Large intestine (tissue), 3 donors: ENCODE measurements around the gene GNG12. TPM values are rescaled to one million over a fixed set of nuclear protein-coding genes. Genes with fewer than 3 reads are reported as not detected.

Experiments used
- DNase-seq, 2 donors: peaks; one replicate each; pipeline versions ENCODE4 v3.0.0 to v3.0.0-alpha.2; 2013
- H3K27ac ChIP-seq: one replicate; pipeline ENCODE4 v1.5.1; 2013; ENCODE audit warnings: low read length
- H3K27me3 ChIP-seq: 2 replicates; pipeline ENCODE4 v1.6.1; 2013; ENCODE audit warnings: low read length; ENCODE audit not compliant: control insufficient read depth, insufficient read depth
- H3K36me3 ChIP-seq: 2 replicates; pipeline ENCODE4 v1.6.1; 2013; ENCODE audit warnings: low read length; ENCODE audit not compliant: control insufficient read depth, insufficient read depth
- H3K4me1 ChIP-seq: one replicate; pipeline ENCODE4 v1.6.1; 2013; ENCODE audit warnings: low read length; ENCODE audit not compliant: control insufficient read depth, insufficient read depth
- H3K4me3 ChIP-seq: one replicate; pipeline ENCODE4 v1.5.1; 2013; ENCODE audit warnings: low read length
- H3K9me3 ChIP-seq: one replicate; pipeline ENCODE4 v1.6.1; 2013; ENCODE audit warnings: mild to moderate bottlenecking, low read depth, low read length, moderate library complexity; ENCODE audit not compliant: control insufficient read depth
- WGBS: methylation state at CpG from one replicate; pipeline ENCODE4 v1.1.5; 2013; ENCODE audit warnings: low lambda C conversion rate; ENCODE audit not compliant: insufficient coverage; 5-methylcytosine and 5-hydroxymethylcytosine counted together
- polyA plus RNA-seq: library from polyadenylated mRNA; unstranded; fragments of 120-200 nt; gene quantifications from one replicate; pipeline ENCODE4 v1.2.1, GENCODE V29; 2013

GNG12 gene
- polyA plus RNA-seq, 1 donor, result 120 TPM

- Histone ChIP-seq H3K27me3 (no peaks in the 10 kb centered on the region), H3K27ac (peak overlapping the region; percentile 96), H3K36me3 (no peaks in the 10 kb centered on the region), H3K4me3 (no peak overlapping the region), H3K4me1 (peaks cover 70% of the 10 kb centered on the region), H3K9me3 (no peaks in the 10 kb centered on the region)
- DNase-seq, result peak in 1 of 2 donors; percentile 63
- WGBS, result no CpG with 5 or more reads among the region's 1 CpG
Observed at GRCh38 chr1:67817319-67817718, 15.9 kb downstream of the GNG12 start.

- no peaks in the 10 kb centered on the region for H3K36me3 ChIP-seq
- no CpG with 5 or more reads among the region's 6 CpGs for WGBS
- no peaks in the 10 kb centered on the region for H3K9me3 ChIP-seq
- peaks cover 71% of the 10 kb centered on the region for H3K4me1 ChIP-seq
- H3K27ac ChIP-seq, result peak overlapping the region; percentile 96
- no peak for DNase-seq
- no peaks in the 10 kb centered on the region for H3K27me3 ChIP-seq
- H3K4me3 ChIP-seq, result peak overlapping the region; percentile 8
Observed at GRCh38 chr1:67816506-67816905, 16.8 kb downstream of the GNG12 start.

GRCh38 chr1:67816095-67816475 lies 17.2 kb downstream of the GNG12 start:
- Histone ChIP-seq H3K27me3 (no peaks in the 10 kb centered on the region), H3K9me3 (no peaks in the 10 kb centered on the region), H3K36me3 (no peaks in the 10 kb centered on the region), H3K4me3 (peak overlapping the region; percentile 8), H3K4me1 (peaks cover 71% of the 10 kb centered on the region), H3K27ac (peak overlapping the region; percentile 96)
- peak; percentile 87 to 96 for DNase-seq
- 50% methylated on average over 1 of the region's 7 CpGs for WGBS

- Histone ChIP-seq H3K9me3 (no peaks in the 10 kb centered on the region), H3K4me1 (peaks cover 69% of the 10 kb centered on the region), H3K4me3 (peak overlapping the region; percentile 0), H3K27me3 (no peaks in the 10 kb centered on the region), H3K36me3 (no peaks in the 10 kb centered on the region), H3K27ac (peak overlapping the region; percentile 96)
- DNase-seq, result peak; percentile 89 to 96
- 60% methylated on average over 1 of the region's 17 CpGs for WGBS
Observed at GRCh38 chr1:67815303-67816094, 17.8 kb downstream of the GNG12 start.

- Histone ChIP-seq H3K27me3 (no peaks in the 10 kb centered on the region), H3K36me3 (no peaks in the 10 kb centered on the region), H3K4me1 (peaks cover 63% of the 10 kb centered on the region), H3K27ac (peak overlapping the region; percentile 96), H3K4me3 (no peak overlapping the region), H3K9me3 (no peaks in the 10 kb centered on the region)
- WGBS, result 50% methylated on average over 2 of the region's 3 CpGs
- peak; percentile 64 to 86 for DNase-seq
Observed at GRCh38 chr1:67814121-67814772, 19.0 kb downstream of the GNG12 start.

- Histone ChIP-seq H3K27me3 (no peaks in the 10 kb centered on the region), H3K9me3 (no peaks in the 10 kb centered on the region), H3K36me3 (no peaks in the 10 kb centered on the region), H3K4me3 (no peak overlapping the region), H3K27ac (peak overlapping the region; percentile 27), H3K4me1 (peaks cover 45% of the 10 kb centered on the region)
- peak in 1 of 2 donors; percentile 59 for DNase-seq
- no CpG with 5 or more reads among the region's 2 CpGs for WGBS
Observed at GRCh38 chr1:67812226-67812625, 21.0 kb downstream of the GNG12 start.

GRCh38 chr1:67811781-67812180 lies 21.5 kb downstream of the GNG12 start:
- WGBS, result no CpG with 5 or more reads among the region's 1 CpG
- Histone ChIP-seq H3K4me3 (no peak overlapping the region), H3K36me3 (no peaks in the 10 kb centered on the region), H3K27ac (peak overlapping the region; percentile 3), H3K9me3 (no peaks in the 10 kb centered on the region), H3K27me3 (no peaks in the 10 kb centered on the region), H3K4me1 (peaks cover 41% of the 10 kb centered on the region)
- no peak for DNase-seq

- H3K27me3 ChIP-seq, result no peaks in the 10 kb centered on the region
- H3K4me3 ChIP-seq, result no peak overlapping the region
- 100% methylated on average over 1 of the region's 4 CpGs for WGBS
- H3K9me3 ChIP-seq, result no peaks in the 10 kb centered on the region
- H3K27ac ChIP-seq, result no peak overlapping the region
- H3K4me1 ChIP-seq, result peaks cover 34% of the 10 kb centered on the region
- H3K36me3 ChIP-seq, result no peaks in the 10 kb centered on the region
- DNase-seq, result no peak
Observed at GRCh38 chr1:67809887-67810286, 23.4 kb downstream of the GNG12 start.

- Histone ChIP-seq H3K9me3 (no peaks in the 10 kb centered on the region), H3K36me3 (no peaks in the 10 kb centered on the region), H3K27me3 (no peaks in the 10 kb centered on the region), H3K27ac (no peak overlapping the region), H3K4me1 (peaks cover 34% of the 10 kb centered on the region), H3K4me3 (no peak overlapping the region)
- DNase-seq, result no peak
Observed at GRCh38 chr1:67807282-67807681, 26.0 kb downstream of the GNG12 start.

GRCh38 chr1:67804710-67805109 lies 28.6 kb downstream of the GNG12 start:
- no peak for DNase-seq
- Histone ChIP-seq H3K4me3 (no peak overlapping the region), H3K27ac (peak overlapping the region; percentile 81), H3K4me1 (peaks cover 38% of the 10 kb centered on the region), H3K27me3 (no peaks in the 10 kb centered on the region), H3K9me3 (no peaks in the 10 kb centered on the region), H3K36me3 (no peaks in the 10 kb centered on the region)
- no CpG with 5 or more reads among the region's 2 CpGs for WGBS
